ENCODE measurements around the gene OR52H1.
"Not testable (repeated sequence)": the region's sequence is repeated elsewhere in the genome, so short reads cannot be mapped to it uniquely, and the experiment has no call there.

OR52H1 gene

GRCh38 chr11:5548440-5548839 is at the start of gene OR52H1:
OR52H1 (minus strand) TSS chr11:5548540; CDS start chr11:5545505, 3,035 bp downstream.
- Histone ChIP-seq H3K9ac (no peak within 1 kb of the TSS), H3K4me3 (no peak within 1 kb of the TSS), H3K27ac (no peak within 1 kb of the TSS), H3K9me3 (replicated peaks in 1 of 11) (no peaks in the 10 kb centered on the region), H3K4me2 (no peak within 1 kb of the TSS), H3K4me1 (no peaks in the 10 kb centered on the region), H4K20me1 (no peaks in the 10 kb centered on the region), H3K27me3 (no peaks in the 10 kb centered on the region), H3K36me3 (no peaks in the 10 kb centered on the region)
- TF ChIP-seq Cebpa-rat (IDR thresholded peaks at IDR 0.05): no peak

DNA sequence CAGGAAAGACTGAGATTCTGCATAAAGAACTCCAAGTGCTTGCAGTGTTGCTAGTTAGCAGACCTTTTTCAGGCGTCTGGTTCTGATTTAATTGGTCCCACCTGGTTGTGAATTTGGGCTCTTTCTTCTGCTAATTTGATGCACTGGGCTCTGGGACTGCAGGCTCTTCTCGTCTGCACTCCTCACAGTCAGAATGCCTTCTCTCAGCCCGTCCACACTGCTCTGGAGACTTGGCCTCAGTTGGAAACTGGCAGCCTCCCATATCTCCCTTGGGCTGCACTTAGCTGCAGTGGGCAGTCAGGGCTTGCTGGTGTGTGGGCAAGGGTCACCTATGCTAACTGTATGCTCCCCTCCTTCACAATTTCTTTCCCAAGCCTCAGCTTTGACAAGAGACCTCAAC is 49.6 kb upstream of the OR52H1 start:
- H3K4me1 ChIP-seq: peaks cover 14 to 34% (median 25%) of the 10 kb centered on the region in 10 experiments; a peak in 18 of 20 replicates
- TF ChIP-seq Cebpa-rat (IDR thresholded peaks at IDR 0.05): no peak
- peak overlapping the region in 3 of 10 experiments; percentile 6 to 68 (median 58); a peak in 2 of 20 replicates for H3K4me3 ChIP-seq
- peak overlapping the region in 1 of 11 experiments; percentile 28; a peak in 2 of 22 replicates for H3K27ac ChIP-seq
- H3K36me3 ChIP-seq: no peaks in the 10 kb centered on the region
- no peaks in the 10 kb centered on the region for H4K20me1 ChIP-seq
- no peaks in the 10 kb centered on the region for H3K9me3 ChIP-seq (replicated peaks in 1 of 11)
- H3K4me2 ChIP-seq: peak overlapping the region; percentile 67 to 88 (median 83)
- H3K9ac ChIP-seq: peak overlapping the region in 3 of 11 experiments; percentile 16 to 75 (median 37); a peak in 3 of 22 replicates
- H3K27me3 ChIP-seq: no peaks in the 10 kb centered on the region

- no peak for TF ChIP-seq Cebpa-rat (IDR thresholded peaks at IDR 0.05)
- Histone ChIP-seq H3K4me2 (peak within 1 kb of the TSS; percentile 67 to 88 (median 83)), H3K4me3 (peak within 1 kb of the TSS; percentile 57 to 72 (median 62)), H3K36me3 (no peaks in the 10 kb centered on the region), H3K9me3 (replicated peaks in 1 of 11) (no peaks in the 10 kb centered on the region), H3K27ac (peak within 1 kb of the TSS; percentile 29 to 84 (median 77); a peak in 21 of 22 replicates), H3K27me3 (no peaks in the 10 kb centered on the region), H3K4me1 (peaks cover 14 to 34% (median 24%) of the 10 kb centered on the region in 10 experiments; a peak in 18 of 20 replicates), H3K9ac (peak within 1 kb of the TSS; percentile 71 to 81 (median 76)), H4K20me1 (no peaks in the 10 kb centered on the region)
Measured at GRCh38 chr11:5596607-5597201, 48.4 kb upstream of the OR52H1 start, which contains the start of gene TRIM6. TRIM6 (plus strand) TSS chr11:5596637; CDS start chr11:5596898, 261 bp downstream.

- no peak overlapping the region for H3K4me3 ChIP-seq
- no peaks in the 10 kb centered on the region for H3K27me3 ChIP-seq
Measured at GRCh38 chr11:5593146-5593545, 44.8 kb upstream of the OR52H1 start.

GRCh38 chr11:5592615-5593014 is 44.3 kb upstream of the OR52H1 start:
- Histone ChIP-seq H3K27me3 (no peaks in the 10 kb centered on the region), H3K4me3 (no peak overlapping the region), H3K9me3 (replicated peaks in 1 of 11) (peaks cover 10 to 22% (median 19%) of the 10 kb centered on the region in 11 experiments; a peak in 18 of 22 replicates)

More at GRCh38 chr11:5593146-5593545, 44.8 kb upstream of the OR52H1 start:
- Histone ChIP-seq H4K20me1 (no peaks in the 10 kb centered on the region), H3K4me2 (no peak overlapping the region), H3K27ac (no peak overlapping the region), H3K9me3 (replicated peaks in 1 of 11) (peaks cover 10 to 22% (median 19%) of the 10 kb centered on the region in 11 experiments; a peak in 18 of 22 replicates), H3K36me3 (no peaks in the 10 kb centered on the region), H3K4me1 (peaks cover 12 to 24% (median 18%) of the 10 kb centered on the region in 10 experiments; a peak in 18 of 20 replicates), H3K9ac (no peak overlapping the region)
- no peak for TF ChIP-seq Cebpa-rat (IDR thresholded peaks at IDR 0.05)

DNA sequence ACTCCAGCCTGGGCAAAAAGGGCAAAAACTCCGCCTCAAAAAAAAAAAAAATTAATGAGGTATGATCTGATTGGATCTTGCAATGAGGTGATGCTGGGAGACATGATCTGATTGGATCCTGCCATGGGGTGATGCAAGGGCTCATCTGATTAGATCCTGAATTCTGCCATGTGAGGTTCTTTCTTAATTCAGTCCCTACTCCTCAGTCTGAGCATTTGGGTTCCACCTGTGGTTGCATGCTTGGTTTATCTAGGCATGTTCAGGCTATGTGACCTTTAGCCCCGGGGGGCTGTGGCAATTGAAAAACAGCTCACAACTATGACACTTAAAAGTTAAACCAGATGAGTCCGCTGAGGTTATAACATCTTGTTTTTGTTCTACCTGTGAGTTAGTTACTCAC is 43.3 kb upstream of the OR52H1 start:
- Histone ChIP-seq H4K20me1 (no peaks in the 10 kb centered on the region), H3K4me1 (peaks cover 0 to 8% (median 3%) of the 10 kb centered on the region in 10 experiments; a peak in 7 of 20 replicates), H3K9ac (no peak overlapping the region), H3K27ac (no peak overlapping the region), H3K27me3 (no peaks in the 10 kb centered on the region), H3K4me2 (no peak overlapping the region), H3K4me3 (no peak overlapping the region), H3K36me3 (no peaks in the 10 kb centered on the region), H3K9me3 (replicated peaks in 1 of 11) (peaks cover 10 to 22% (median 19%) of the 10 kb centered on the region in 11 experiments; a peak in 18 of 22 replicates)
- TF ChIP-seq Cebpa-rat (IDR thresholded peaks at IDR 0.05): no peak

More at GRCh38 chr11:5592615-5593014, 44.3 kb upstream of the OR52H1 start:
- TF ChIP-seq Cebpa-rat (IDR thresholded peaks at IDR 0.05): no peak
- H3K27ac ChIP-seq: no peak overlapping the region
- no peak overlapping the region for H3K9ac ChIP-seq
- H3K4me1 ChIP-seq: peaks cover 7 to 18% (median 13%) of the 10 kb centered on the region in 10 experiments; a peak in 17 of 20 replicates
- no peaks in the 10 kb centered on the region for H3K36me3 ChIP-seq
- H4K20me1 ChIP-seq: no peaks in the 10 kb centered on the region
- H3K4me2 ChIP-seq: no peak overlapping the region

GRCh38 chr11:5589906-5590305 is 41.6 kb upstream of the OR52H1 start:
- not testable (repeated sequence) for H3K4me2 ChIP-seq, H3K4me1 ChIP-seq, H3K9ac ChIP-seq, H3K27ac ChIP-seq, H4K20me1 ChIP-seq, H3K4me3 ChIP-seq, H3K36me3 ChIP-seq, H3K27me3 ChIP-seq
- peaks cover 10 to 22% (median 19%) of the 10 kb centered on the region in 11 experiments; a peak in 18 of 22 replicates for H3K9me3 ChIP-seq (replicated peaks in 1 of 11)

- H3K4me3 ChIP-seq; H3K4me1 ChIP-seq; H3K9ac ChIP-seq; H4K20me1 ChIP-seq; H3K4me2 ChIP-seq; H3K27ac ChIP-seq; H3K36me3 ChIP-seq; H3K27me3 ChIP-seq; H3K9me3 ChIP-seq (replicated peaks in 1 of 11): not testable (repeated sequence)
Measured at GRCh38 chr11:5584458-5584857, 36.1 kb upstream of the OR52H1 start.

GRCh38 chr11:5581014-5581413 is 32.7 kb upstream of the OR52H1 start:
- TF ChIP-seq Cebpa-rat (IDR thresholded peaks at IDR 0.05): no peak
- Histone ChIP-seq H3K9me3 (replicated peaks in 1 of 11) (no peaks in the 10 kb centered on the region), H3K4me2 (no peak overlapping the region), H3K27ac (no peak overlapping the region), H3K27me3 (no peaks in the 10 kb centered on the region), H3K9ac (no peak overlapping the region), H3K4me3 (no peak overlapping the region), H3K36me3 (no peaks in the 10 kb centered on the region), H4K20me1 (no peaks in the 10 kb centered on the region), H3K4me1 (no peaks in the 10 kb centered on the region)

GRCh38 chr11:5580577-5580976 is 32.2 kb upstream of the OR52H1 start, which contains the start of gene OR52B6:
OR52B6 (plus strand) TSS chr11:5580877; CDS start chr11:5580877, 0 bp downstream.
- Histone ChIP-seq H3K4me3 (no peak within 1 kb of the TSS), H3K4me1 (no peaks in the 10 kb centered on the region), H3K4me2 (no peak within 1 kb of the TSS), H4K20me1 (no peaks in the 10 kb centered on the region), H3K36me3 (no peaks in the 10 kb centered on the region), H3K9ac (no peak within 1 kb of the TSS), H3K27ac (no peak within 1 kb of the TSS), H3K9me3 (replicated peaks in 1 of 11) (no peaks in the 10 kb centered on the region), H3K27me3 (no peaks in the 10 kb centered on the region)
- no peak for TF ChIP-seq Cebpa-rat (IDR thresholded peaks at IDR 0.05)

Measured in BLaER1 treated with 17β-estradiol and CSF1 and Interleukin-3, amounts not matched to agents 10 nM and 100 nM (cell line).